CD4-positive, alpha-beta T cell treated with Interleukin-1 beta for 1 hour (primary cell): ENCODE results near the gene UCK2.

ENCODE experiments used
- DNase-seq, 2 donors: peaks; one replicate each; pipeline ENCODE4 v3.0.0-alpha.2; 2020 to 2022

UCK2 gene

GRCh38 chr1:165834881-165835280, 7.5 kb downstream of the UCK2 start:
- no peak for DNase-seq

- DNase-seq = no peak
Observed at GRCh38 chr1:165836664-165837482, 9.5 kb downstream of the UCK2 start.

- DNase-seq = no peak
Observed at GRCh38 chr1:165837838-165838364, 10.5 kb downstream of the UCK2 start.

- no peak for DNase-seq
Observed at GRCh38 chr1:165840423-165840822, 13.0 kb downstream of the UCK2 start.

- DNase-seq = no peak
Observed at GRCh38 chr1:165841582-165842017, 14.2 kb downstream of the UCK2 start.

- DNase-seq = no peak
Observed at GRCh38 chr1:165842023-165842670, 14.7 kb downstream of the UCK2 start.

- no peak for DNase-seq
Observed at GRCh38 chr1:165842671-165843129, 15.3 kb downstream of the UCK2 start.

- DNase-seq = no peak
Observed at GRCh38 chr1:165843304-165843703, 15.9 kb downstream of the UCK2 start.

GRCh38 chr1:165844114-165844798, 16.8 kb downstream of the UCK2 start:
- no peak for DNase-seq

GRCh38 chr1:165844933-165845332, 17.5 kb downstream of the UCK2 start:
- no peak for DNase-seq

GRCh38 chr1:165845569-165845968, 18.2 kb downstream of the UCK2 start:
- no peak for DNase-seq

- no peak for DNase-seq
Observed at GRCh38 chr1:165845992-165846748, 18.8 kb downstream of the UCK2 start.

GRCh38 chr1:165847486-165847885, 20.1 kb downstream of the UCK2 start:
- DNase-seq = no peak

- no peak for DNase-seq
Observed at GRCh38 chr1:165849353-165850133, 22.1 kb downstream of the UCK2 start.

GRCh38 chr1:165851034-165851658, 23.7 kb downstream of the UCK2 start:
- no peak for DNase-seq

- no peak for DNase-seq
Observed at GRCh38 chr1:165852871-165853270, 25.5 kb downstream of the UCK2 start.

- DNase-seq = no peak
Observed at GRCh38 chr1:165853528-165854075, 26.2 kb downstream of the UCK2 start.

GRCh38 chr1:165854101-165854845, 26.9 kb downstream of the UCK2 start:
- DNase-seq = peak; percentile 8 to 48

GRCh38 chr1:165855010-165855838, 27.8 kb downstream of the UCK2 start:
- DNase-seq = no peak
